D341Med (cell line): Measurements from ENCODE around the gene TRIM64.
"Not testable (repeated sequence)": the region's sequence is repeated elsewhere in the genome, so short reads cannot be mapped to it uniquely, and the experiment has no call there.

Experiments used
- DNase-seq: peaks from one replicate; pipeline ENCODE4 v3.0.0; 2012; ENCODE audit warnings: low spot score

TRIM64 gene, protein sequence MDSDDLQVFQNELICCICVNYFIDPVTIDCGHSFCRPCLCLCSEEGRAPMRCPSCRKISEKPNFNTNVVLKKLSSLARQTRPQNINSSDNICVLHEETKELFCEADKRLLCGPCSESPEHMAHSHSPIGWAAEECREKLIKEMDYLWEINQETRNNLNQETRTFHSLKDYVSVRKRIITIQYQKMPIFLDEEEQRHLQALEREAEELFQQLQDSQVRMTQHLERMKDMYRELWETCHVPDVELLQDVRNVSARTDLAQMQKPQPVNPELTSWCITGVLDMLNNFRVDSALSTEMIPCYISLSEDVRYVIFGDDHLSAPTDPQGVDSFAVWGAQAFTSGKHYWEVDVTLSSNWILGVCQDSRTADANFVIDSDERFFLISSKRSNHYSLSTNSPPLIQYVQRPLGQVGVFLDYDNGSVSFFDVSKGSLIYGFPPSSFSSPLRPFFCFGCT

DNA sequence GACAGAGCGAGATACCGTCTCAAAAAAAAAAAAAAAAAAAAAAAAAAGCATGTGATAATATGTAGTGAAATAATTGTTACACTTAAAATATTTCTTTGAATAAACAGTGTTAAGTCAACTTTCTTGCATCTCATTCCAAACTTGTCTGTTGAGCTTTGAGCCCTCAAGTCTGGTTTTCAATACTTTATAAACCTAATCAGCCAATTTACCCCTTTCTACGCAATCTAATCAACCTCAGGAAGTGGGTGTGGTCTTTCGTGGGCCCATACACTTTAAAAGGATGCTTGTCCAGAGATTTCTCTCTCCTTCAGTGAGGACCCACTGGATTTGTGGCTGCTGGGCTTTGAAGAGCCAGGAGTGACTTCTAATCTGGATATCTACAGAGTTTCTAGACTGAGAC is at the start of gene TRIM64:
Gene TRIM64, plus strand, starts transcription at position 301 of the 400 bp plus-strand sequence. CDS start 2,467 bp downstream, outside the sequence.
- DNase-seq = not testable (repeated sequence)

DNA sequence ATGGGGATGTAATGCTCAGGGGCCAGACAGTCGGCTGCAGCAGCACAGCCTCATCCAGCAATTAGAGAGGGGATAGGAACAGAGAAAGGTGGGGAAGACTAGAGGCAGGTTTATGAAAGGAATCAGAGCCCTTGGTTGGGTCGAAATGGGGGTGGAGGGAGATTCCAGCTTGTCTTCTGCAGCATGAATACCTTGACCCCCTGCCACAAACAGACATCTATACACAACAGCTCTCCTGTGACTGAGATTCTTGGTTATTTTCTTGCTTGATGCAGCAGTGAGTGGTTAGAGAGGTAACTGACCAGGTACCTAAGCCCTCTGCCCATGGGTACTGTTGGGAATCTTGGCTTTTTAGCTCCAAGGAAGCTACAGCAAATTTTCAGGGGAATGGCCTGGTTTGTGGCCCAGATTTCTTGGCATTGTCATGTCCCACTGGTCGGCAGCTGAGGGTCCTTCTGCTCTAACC is 43.6 kb upstream of the TRIM64 start, which contains the start of gene TRIM49D1:
Gene TRIM49D1, minus strand, starts transcription at position 51 of the 466 bp plus-strand sequence. CDS start 4,535 bp downstream, outside the sequence.
- DNase-seq = no peak

DNA sequence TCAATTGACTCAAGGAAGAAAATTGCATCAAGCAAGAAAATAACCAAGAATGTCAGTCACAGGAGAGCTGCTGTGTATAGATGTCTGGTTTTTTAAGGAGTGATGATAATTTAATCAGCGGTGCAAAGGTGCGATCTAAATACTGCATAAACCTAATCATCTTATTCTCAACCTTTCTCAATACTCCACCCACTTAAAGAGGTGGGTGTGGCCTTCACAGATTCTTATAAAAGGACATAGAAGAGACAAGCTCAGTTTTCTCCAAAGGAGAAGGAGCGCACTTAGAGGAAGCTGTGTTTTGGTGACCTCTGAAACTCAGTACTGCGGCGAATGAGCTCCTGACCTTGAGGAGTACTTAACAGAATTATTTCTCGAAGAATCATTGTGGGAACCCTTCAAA is 42.1 kb upstream of the TRIM64 start, which contains the start of gene TRIM49D2:
Gene TRIM49D2, plus strand, starts transcription at position 301 of the 400 bp plus-strand sequence. CDS start 2,698 bp downstream, outside the sequence.
- not testable (repeated sequence) for DNase-seq

DNA sequence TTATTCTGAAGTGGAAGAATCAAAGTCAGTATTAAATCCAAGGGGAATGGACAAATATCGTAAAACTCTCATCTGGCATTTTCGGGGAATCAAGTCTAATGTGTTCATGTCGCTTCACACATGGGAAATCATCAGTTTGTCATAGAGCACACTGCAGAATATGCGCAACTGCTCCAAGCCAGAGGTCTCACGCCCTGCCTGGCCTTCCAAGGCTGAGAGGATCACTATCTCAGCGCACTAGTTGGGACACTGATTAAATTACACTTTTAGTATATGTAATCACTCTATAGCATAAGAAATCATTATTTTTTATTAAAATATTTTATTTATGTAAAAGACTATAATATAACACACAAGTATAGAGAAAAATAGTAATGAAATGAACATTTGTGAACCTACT is 5.0 kb upstream of the TRIM64 start:
- DNase-seq = not testable (repeated sequence)
